Tibial nerve (tissue), 3 donors: ENCODE results near the gene EAF1.

Experiments used
- CTCF ChIP-seq, 5 experiments: fragments of 200-600 bp in 3 of 5; fragments of 450-650 bp in 2 of 5; sonication (generic) in 3 of 5; IDR thresholded peaks; one replicate each; pipeline ENCODE4 v1.5.1; 2016 to 2019; ENCODE audit warnings: antibody characterized with exemption in 5 of 5, mild to moderate bottlenecking in 3 of 5, moderate library complexity in 2 of 5
- POLR2A ChIP-seq, 2 donors: fragments of 450-650 bp; IDR thresholded peaks; one replicate each; pipeline ENCODE4 v1.6.1; 2017; ENCODE audit warnings: antibody characterized with exemption in 2 of 2, mild to moderate bottlenecking in 2 of 2, moderate library complexity in 2 of 2

GRCh38 chr3:15467227-15468181 lies 40.1 kb downstream of the EAF1 start:
- TF ChIP-seq CTCF (IDR thresholded peaks at IDR 0.05): no peak
- no peak for TF ChIP-seq POLR2A (IDR thresholded peaks at IDR 0.05)
